DND-41 (cell line): Measurements from ENCODE around the gene TWF2.

Experiments used
- ATAC-seq: fragments of 200-7000 bp; cut with Tn5 transposase; 3 replicates; pipeline ENCODE4 v1.9.1; 2021; ENCODE audit warnings: low read depth; ENCODE audit not compliant: insufficient read depth
- DNase-seq: peaks from one replicate; pipeline ENCODE4 v3.0.0-alpha.2; 2020
- H2AFZ ChIP-seq: 2 replicates; pipeline ENCODE4 v1.6.0; 2012; ENCODE audit warnings: low read depth, low read length
- H3K27ac ChIP-seq: 2 replicates; pipeline ENCODE4 v1.5.1; 2012; ENCODE audit warnings: low read length, inconsistent platforms
- H3K27me3 ChIP-seq: fragments of 200-600 bp; sonication (generic); 2 replicates; pipeline ENCODE4 v1.6.0; 2012; ENCODE audit warnings: low read length, mild to moderate bottlenecking, inconsistent platforms; ENCODE audit not compliant: insufficient read depth, poor library complexity
- H3K36me3 ChIP-seq: 2 replicates; pipeline ENCODE4 v1.5.1; 2012; ENCODE audit warnings: low read length, inconsistent platforms; ENCODE audit not compliant: insufficient read depth
- H3K4me1 ChIP-seq: 2 replicates; pipeline ENCODE4 v1.5.1; 2012; ENCODE audit warnings: mild to moderate bottlenecking, low read length; ENCODE audit not compliant: insufficient read depth
- H3K4me2 ChIP-seq: 2 replicates; pipeline ENCODE4 v1.6.0; 2012; ENCODE audit warnings: mild to moderate bottlenecking, moderate library complexity, low read length, inconsistent platforms; ENCODE audit not compliant: insufficient read depth
- H3K4me3 ChIP-seq, 2 experiments: fragments of 200-600 bp in 1 of 2; shearing (Covaris generic) in 1 of 2; 2 replicates each; pipeline ENCODE4 v1.5.1; 2012 to 2016; ENCODE audit warnings: inconsistent platforms in 2 of 2, low read length in 2 of 2, mild to moderate bottlenecking in 2 of 2, low read depth in 1 of 2, moderate library complexity in 1 of 2
- H3K79me2 ChIP-seq: 2 replicates; pipeline ENCODE4 v1.6.0; 2012; ENCODE audit warnings: low read length, inconsistent platforms; ENCODE audit not compliant: insufficient read depth
- H3K9ac ChIP-seq: 2 replicates; pipeline ENCODE4 v1.6.0; 2012; ENCODE audit warnings: low read depth, mild to moderate bottlenecking, inconsistent platforms, low read length, moderate library complexity
- H3K9me3 ChIP-seq: 2 replicates; pipeline ENCODE4 v1.5.1; 2012; ENCODE audit warnings: low read length, moderate library complexity, mild to moderate bottlenecking, inconsistent platforms; ENCODE audit not compliant: insufficient read depth, severe bottlenecking
- H4K20me1 ChIP-seq: 2 replicates; pipeline ENCODE4 v1.6.0; 2012; ENCODE audit warnings: low read length; ENCODE audit not compliant: insufficient read depth
- CTCF ChIP-seq: IDR thresholded peaks from 2 replicates; pipeline ENCODE4 v1.5.1; 2012; ENCODE audit warnings: borderline replicate concordance, low read length, moderate library complexity, mild to moderate bottlenecking; ENCODE audit not compliant: poor library complexity, severe bottlenecking; ENCODE audit errors: extremely low read depth
- EZH2 ChIP-seq: IDR thresholded peaks from 3 replicates; pipeline ENCODE4 v1.6.1; 2012; ENCODE audit warnings: borderline replicate concordance, low read depth, mild to moderate bottlenecking, moderate library complexity, low read length, inconsistent platforms; ENCODE audit not compliant: severe bottlenecking

The TWF2 gene

GRCh38 chr3:52229656-52230055 is 9.3 kb downstream of the TWF2 start:
- H3K9me3 ChIP-seq: no peaks in the 10 kb centered on the region
- no peak overlapping the region for H3K4me2 ChIP-seq
- H3K4me3 ChIP-seq: no peak overlapping the region
- peaks cover 32% of the 10 kb centered on the region for H3K4me1 ChIP-seq
- H3K9ac ChIP-seq: no peak overlapping the region
- no peak for TF ChIP-seq EZH2
- no peak for TF ChIP-seq CTCF
- no peak overlapping the region for H3K27ac ChIP-seq
- H4K20me1 ChIP-seq: peaks cover 40% of the 10 kb centered on the region
- ATAC-seq: no peak
- peaks cover 25% of the 10 kb centered on the region for H3K79me2 ChIP-seq
- H2AFZ ChIP-seq: no peak overlapping the region
- no peak for DNase-seq
- peaks cover 56% of the 10 kb centered on the region for H3K36me3 ChIP-seq
- H3K27me3 ChIP-seq: no peaks in the 10 kb centered on the region

- no peak overlapping the region for H3K9ac ChIP-seq
- peaks cover 32% of the 10 kb centered on the region for H4K20me1 ChIP-seq
- H3K27ac ChIP-seq: no peak overlapping the region
- H3K79me2 ChIP-seq: peaks cover 16% of the 10 kb centered on the region; the same call in 1 of the 2 replicates
- H3K36me3 ChIP-seq: peaks cover 48% of the 10 kb centered on the region
- no peak overlapping the region for H3K4me3 ChIP-seq
- H2AFZ ChIP-seq: no peak overlapping the region
- no peak for DNase-seq
- H3K4me1 ChIP-seq: peaks cover 39% of the 10 kb centered on the region
- no peak for ATAC-seq
- TF ChIP-seq EZH2 (no peak), CTCF (no peak)
- no peaks in the 10 kb centered on the region for H3K9me3 ChIP-seq
- no peak overlapping the region for H3K4me2 ChIP-seq
- H3K27me3 ChIP-seq: no peaks in the 10 kb centered on the region
Observed at GRCh38 chr3:52228751-52229291, 10.1 kb downstream of the TWF2 start.

DNA sequence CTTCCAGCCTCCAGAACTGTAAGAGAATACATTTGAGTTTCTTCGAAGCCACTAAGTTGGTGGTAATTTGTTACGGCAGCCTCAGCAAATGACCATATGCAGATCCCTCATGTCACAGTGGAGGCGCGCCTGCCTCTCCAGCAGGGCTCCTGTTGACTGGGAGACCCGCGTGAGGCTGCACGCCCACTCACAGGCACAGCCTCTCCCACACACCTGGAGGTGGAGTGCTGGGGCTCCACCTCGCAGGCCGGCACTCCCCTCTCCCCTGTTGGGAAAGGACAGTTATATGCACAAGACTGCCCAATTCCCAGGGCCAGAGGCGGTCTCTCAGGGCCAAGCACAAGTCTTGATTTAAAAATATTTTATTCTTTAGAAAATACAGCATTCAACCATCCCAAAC is 10.7 kb downstream of the TWF2 start:
- H3K4me3 ChIP-seq: no peak overlapping the region
- peaks cover 32% of the 10 kb centered on the region for H4K20me1 ChIP-seq
- no peaks in the 10 kb centered on the region for H3K27me3 ChIP-seq
- ATAC-seq: no peak
- no peak for TF ChIP-seq CTCF
- TF ChIP-seq EZH2: no peak
- H3K4me2 ChIP-seq: no peak overlapping the region
- H3K79me2 ChIP-seq: peaks cover 16% of the 10 kb centered on the region; the same call in 1 of the 2 replicates
- no peaks in the 10 kb centered on the region for H3K9me3 ChIP-seq
- peaks cover 44% of the 10 kb centered on the region for H3K36me3 ChIP-seq
- peaks cover 40% of the 10 kb centered on the region for H3K4me1 ChIP-seq
- DNase-seq: no peak
- H3K27ac ChIP-seq: no peak overlapping the region
- no peak overlapping the region for H2AFZ ChIP-seq
- no peak overlapping the region for H3K9ac ChIP-seq
